DND-41 (cell line): ENCODE measurements around the gene CKAP2.
"Not testable (repeated sequence)": the region's sequence is repeated elsewhere in the genome, so short reads cannot be mapped to it uniquely, and the experiment has no call there.

ENCODE experiments used
- ATAC-seq: fragments of 200-7000 bp; cut with Tn5 transposase; 3 replicates; pipeline ENCODE4 v1.9.1; 2021; ENCODE audit warnings: low read depth; ENCODE audit not compliant: insufficient read depth
- DNase-seq: peaks from one replicate; pipeline ENCODE4 v3.0.0-alpha.2; 2020
- H2AFZ ChIP-seq: 2 replicates; pipeline ENCODE4 v1.6.0; 2012; ENCODE audit warnings: low read depth, low read length
- H3K27ac ChIP-seq: 2 replicates; pipeline ENCODE4 v1.5.1; 2012; ENCODE audit warnings: low read length, inconsistent platforms
- H3K27me3 ChIP-seq: fragments of 200-600 bp; sonication (generic); 2 replicates; pipeline ENCODE4 v1.6.0; 2012; ENCODE audit warnings: low read length, mild to moderate bottlenecking, inconsistent platforms; ENCODE audit not compliant: insufficient read depth, poor library complexity
- H3K36me3 ChIP-seq: 2 replicates; pipeline ENCODE4 v1.5.1; 2012; ENCODE audit warnings: low read length, inconsistent platforms; ENCODE audit not compliant: insufficient read depth
- H3K4me1 ChIP-seq: 2 replicates; pipeline ENCODE4 v1.5.1; 2012; ENCODE audit warnings: mild to moderate bottlenecking, low read length; ENCODE audit not compliant: insufficient read depth
- H3K4me2 ChIP-seq: 2 replicates; pipeline ENCODE4 v1.6.0; 2012; ENCODE audit warnings: mild to moderate bottlenecking, moderate library complexity, low read length, inconsistent platforms; ENCODE audit not compliant: insufficient read depth
- H3K4me3 ChIP-seq, 2 experiments: fragments of 200-600 bp in 1 of 2; shearing (Covaris generic) in 1 of 2; 2 replicates each; pipeline ENCODE4 v1.5.1; 2012 to 2016; ENCODE audit warnings: inconsistent platforms in 2 of 2, low read length in 2 of 2, mild to moderate bottlenecking in 2 of 2, low read depth in 1 of 2, moderate library complexity in 1 of 2
- H3K79me2 ChIP-seq: 2 replicates; pipeline ENCODE4 v1.6.0; 2012; ENCODE audit warnings: low read length, inconsistent platforms; ENCODE audit not compliant: insufficient read depth
- H3K9ac ChIP-seq: 2 replicates; pipeline ENCODE4 v1.6.0; 2012; ENCODE audit warnings: low read depth, mild to moderate bottlenecking, inconsistent platforms, low read length, moderate library complexity
- H3K9me3 ChIP-seq: 2 replicates; pipeline ENCODE4 v1.5.1; 2012; ENCODE audit warnings: low read length, moderate library complexity, mild to moderate bottlenecking, inconsistent platforms; ENCODE audit not compliant: insufficient read depth, severe bottlenecking
- H4K20me1 ChIP-seq: 2 replicates; pipeline ENCODE4 v1.6.0; 2012; ENCODE audit warnings: low read length; ENCODE audit not compliant: insufficient read depth
- EZH2 ChIP-seq: IDR thresholded peaks from 3 replicates; pipeline ENCODE4 v1.6.1; 2012; ENCODE audit warnings: borderline replicate concordance, low read depth, mild to moderate bottlenecking, moderate library complexity, low read length, inconsistent platforms; ENCODE audit not compliant: severe bottlenecking

The CKAP2 gene

DNA sequence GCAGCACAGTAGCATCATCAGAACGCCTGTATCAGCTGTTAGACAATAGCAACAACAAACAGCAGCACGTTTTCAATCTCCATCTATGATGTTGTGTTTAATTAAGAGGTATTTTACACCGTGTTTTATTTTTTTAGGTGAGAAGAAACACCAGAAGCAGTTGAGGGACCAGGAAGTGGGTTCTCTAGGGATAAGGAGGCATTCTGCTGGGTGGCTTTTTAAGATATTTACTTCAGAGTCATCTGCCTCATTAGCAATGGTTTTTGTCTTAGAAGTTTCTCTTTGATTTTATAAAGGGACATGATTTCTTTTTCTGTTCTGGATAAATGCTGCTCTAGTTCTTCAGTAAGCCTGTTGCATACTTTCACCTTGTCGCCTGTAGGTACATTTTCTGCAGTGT is 8.2 kb downstream of the CKAP2 start:
- Histone ChIP-seq H4K20me1 (peaks cover 37% of the 10 kb centered on the region; the same call in 1 of the 2 replicates), H3K27ac (0 out of 2 replicates have a peak overlapping the region, but pooled peaks have one; percentile 23), H3K4me3 (peak overlapping the region in 1 of 2 experiments; percentile 28; a peak in 1 of 4 replicates), H3K9me3 (no peaks in the 10 kb centered on the region), H3K79me2 (peaks cover 96% of the 10 kb centered on the region), H3K9ac (no peak overlapping the region), H3K36me3 (peaks cover 97% of the 10 kb centered on the region), H3K4me1 (peaks cover 50% of the 10 kb centered on the region), H2AFZ (no peak overlapping the region), H3K27me3 (no peaks in the 10 kb centered on the region), H3K4me2 (peak overlapping the region; percentile 50; the same call in 1 of the 2 replicates)
- DNase-seq: no peak
- ATAC-seq: peak; percentile 55; the same call in 2 of the 3 replicates
- TF ChIP-seq EZH2: no peak

DNA sequence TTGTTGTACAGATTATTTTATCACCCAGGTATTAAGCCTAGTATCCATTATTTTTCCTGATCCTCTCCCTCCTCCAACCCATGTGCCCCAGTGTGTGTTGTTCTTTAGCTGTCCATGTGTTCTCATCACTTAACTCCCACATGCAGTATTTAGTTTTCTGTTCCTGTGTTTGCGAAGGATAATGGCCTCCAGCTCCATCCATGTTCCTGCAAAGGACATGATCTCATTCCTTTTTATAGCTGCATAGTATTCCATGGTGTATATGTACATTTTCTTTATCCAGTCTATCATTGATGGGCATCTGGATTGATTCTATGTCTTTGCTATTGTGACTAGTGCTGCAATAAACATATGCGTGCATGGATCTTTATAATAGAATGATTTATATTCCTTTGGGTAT is 13.2 kb downstream of the CKAP2 start:
- H4K20me1 ChIP-seq: peaks cover 10% of the 10 kb centered on the region; the same call in 1 of the 2 replicates
- not testable (repeated sequence) for ATAC-seq

DNA sequence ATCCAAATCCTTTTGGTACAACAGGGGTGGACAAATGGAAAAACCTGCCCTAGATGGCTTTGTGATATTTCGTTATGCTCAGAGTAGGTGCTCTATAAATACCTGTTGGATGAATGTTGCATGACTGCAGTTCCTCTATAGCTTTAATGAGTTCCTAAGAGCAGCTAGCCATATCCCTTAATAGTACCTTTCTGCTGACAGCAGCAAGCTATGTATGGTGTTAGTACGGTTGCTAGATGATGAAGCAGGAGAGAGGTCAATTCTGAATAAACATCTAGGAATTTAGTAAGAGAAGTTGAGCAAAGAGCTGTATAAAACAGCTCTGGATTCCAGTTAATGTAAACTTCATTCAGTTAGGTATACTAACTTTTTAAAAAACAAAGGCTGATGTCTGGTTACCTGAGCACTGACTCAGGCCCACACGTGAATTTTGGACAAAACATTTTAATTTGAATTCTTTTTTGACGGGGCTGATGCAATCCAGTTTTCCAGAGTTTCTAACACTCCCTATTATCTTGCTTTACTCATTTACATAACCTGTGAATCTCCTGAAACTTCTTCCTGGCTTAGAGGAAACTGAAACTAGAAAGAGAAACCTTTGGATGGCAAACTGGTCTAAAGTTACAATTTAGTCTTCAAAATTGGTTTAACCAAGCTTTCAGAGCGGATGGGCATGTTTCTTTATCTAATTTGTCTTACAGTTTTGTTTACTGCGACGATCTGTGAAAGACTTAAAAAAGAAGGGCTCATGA is 25.6 kb downstream of the CKAP2 start:
- H3K9ac ChIP-seq, H3K4me3 ChIP-seq, H3K4me1 ChIP-seq: not testable (repeated sequence)

More for the DNA sequence above, 13.2 kb downstream of the CKAP2 start:
- H3K79me2 ChIP-seq: peaks cover 60% of the 10 kb centered on the region
- not testable (repeated sequence) for H3K9ac ChIP-seq, H3K4me2 ChIP-seq, H3K9me3 ChIP-seq, H3K4me3 ChIP-seq, H3K27ac ChIP-seq, DNase-seq, H2AFZ ChIP-seq, H3K4me1 ChIP-seq, H3K27me3 ChIP-seq
- H3K36me3 ChIP-seq: peaks cover 84% of the 10 kb centered on the region

DNA sequence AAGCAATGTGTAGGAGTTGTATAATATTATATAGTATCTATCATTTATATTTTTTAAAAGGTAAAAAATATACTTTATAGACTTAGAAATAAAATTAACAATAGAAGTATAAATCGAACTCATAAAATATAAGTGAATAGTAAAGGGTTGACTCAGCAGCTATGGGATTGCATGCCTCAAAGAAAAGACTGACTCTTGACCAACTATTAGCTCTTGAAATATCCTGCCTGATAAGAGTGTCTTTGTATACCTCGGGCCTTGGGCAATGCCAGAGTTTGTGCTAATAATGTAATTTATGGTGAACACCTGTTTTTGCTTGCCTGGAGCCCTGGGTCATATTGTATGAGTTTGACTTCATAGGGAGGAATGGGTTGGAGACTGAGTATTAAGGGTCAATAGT is 31.8 kb downstream of the CKAP2 start:
- H2AFZ ChIP-seq: not testable (repeated sequence)

More for the DNA sequence above, 25.6 kb downstream of the CKAP2 start:
- peaks cover 16% of the 10 kb centered on the region; the same call in 1 of the 2 replicates for H3K36me3 ChIP-seq
- not testable (repeated sequence) for DNase-seq, H4K20me1 ChIP-seq, H3K27me3 ChIP-seq, H3K27ac ChIP-seq, H3K9me3 ChIP-seq, H3K4me2 ChIP-seq, H2AFZ ChIP-seq, H3K79me2 ChIP-seq, ATAC-seq

DNA sequence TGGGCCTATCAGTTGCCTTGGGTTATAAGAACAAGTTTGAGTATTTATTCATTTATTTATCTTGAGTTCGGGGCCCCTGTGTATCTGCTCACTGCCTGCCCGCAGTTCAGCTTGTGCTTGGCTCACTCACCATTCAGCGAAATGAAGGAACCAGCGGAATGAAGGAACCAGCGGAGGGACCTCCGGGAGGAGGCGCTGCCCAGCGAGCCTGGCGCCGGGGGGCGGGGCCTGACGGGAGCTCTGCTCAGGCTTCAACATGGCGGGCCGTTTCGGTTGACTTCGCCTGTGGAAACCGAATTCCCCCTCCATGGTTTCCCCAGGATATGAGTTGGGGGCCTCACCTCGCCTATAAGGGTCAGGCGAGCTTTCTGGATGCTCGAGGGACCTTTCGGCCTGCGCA is 33.5 kb downstream of the CKAP2 start:
- H3K27me3 ChIP-seq, H3K4me2 ChIP-seq, H2AFZ ChIP-seq, H3K9me3 ChIP-seq, H3K4me1 ChIP-seq, H3K36me3 ChIP-seq, ATAC-seq, H4K20me1 ChIP-seq, H3K27ac ChIP-seq, H3K79me2 ChIP-seq, DNase-seq, H3K9ac ChIP-seq, H3K4me3 ChIP-seq: not testable (repeated sequence)

More for the DNA sequence above, 31.8 kb downstream of the CKAP2 start:
- not testable (repeated sequence) for H3K36me3 ChIP-seq, H3K4me3 ChIP-seq, H3K27ac ChIP-seq, H3K4me1 ChIP-seq, ATAC-seq, H3K79me2 ChIP-seq, H3K9ac ChIP-seq, H4K20me1 ChIP-seq, H3K27me3 ChIP-seq, DNase-seq, H3K9me3 ChIP-seq, H3K4me2 ChIP-seq

DNA sequence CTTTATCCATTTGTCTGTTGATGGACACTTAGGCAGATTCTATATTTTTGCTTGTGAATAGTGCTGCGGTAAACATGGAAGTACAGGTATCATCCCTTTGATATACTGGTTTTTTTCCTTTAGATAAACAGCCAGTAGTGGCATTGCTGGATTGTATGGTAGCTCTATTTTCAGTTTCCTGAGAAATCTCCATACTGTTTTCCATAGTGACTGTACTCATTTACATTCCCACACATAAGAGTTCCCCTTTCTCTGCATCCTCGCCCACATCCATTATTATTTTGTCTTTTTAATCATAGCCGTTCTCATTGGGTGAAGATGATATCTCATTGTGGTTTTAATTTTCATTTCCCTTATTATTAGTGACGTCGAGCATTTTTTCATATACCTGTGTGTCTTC is 35.7 kb downstream of the CKAP2 start:
- H3K4me1 ChIP-seq, H3K27me3 ChIP-seq, ATAC-seq, H3K9ac ChIP-seq, H2AFZ ChIP-seq, H3K9me3 ChIP-seq, H3K79me2 ChIP-seq, H3K4me2 ChIP-seq, H4K20me1 ChIP-seq, H3K36me3 ChIP-seq, H3K27ac ChIP-seq, DNase-seq, H3K4me3 ChIP-seq: not testable (repeated sequence)

DNA sequence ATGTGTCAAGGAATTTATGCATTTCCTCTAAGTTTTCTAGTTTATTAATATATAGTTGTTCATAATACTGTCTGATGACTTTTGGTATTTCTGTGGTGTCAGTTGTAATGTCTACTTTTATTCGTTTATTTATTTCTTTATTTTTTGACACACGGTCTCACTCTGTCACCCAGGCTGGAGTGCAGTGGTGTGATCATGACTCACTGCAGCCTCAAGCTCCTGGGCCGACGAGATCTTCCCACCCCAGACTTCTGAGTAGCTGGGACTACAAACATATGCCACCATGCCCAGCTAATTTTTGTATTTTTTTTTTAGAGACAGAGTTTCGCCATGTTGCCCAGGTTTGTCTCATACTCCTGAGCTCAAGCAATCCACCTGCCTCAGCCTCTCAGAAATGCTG is 39.0 kb downstream of the CKAP2 start:
- H3K27ac ChIP-seq, H3K4me1 ChIP-seq, H3K9ac ChIP-seq, H3K4me3 ChIP-seq, ATAC-seq, H3K27me3 ChIP-seq, H3K36me3 ChIP-seq, H3K4me2 ChIP-seq, H2AFZ ChIP-seq, H3K79me2 ChIP-seq, H3K9me3 ChIP-seq, DNase-seq, H4K20me1 ChIP-seq: not testable (repeated sequence)

- DNase-seq, H3K4me3 ChIP-seq, H3K79me2 ChIP-seq, H3K27me3 ChIP-seq, H3K36me3 ChIP-seq, H4K20me1 ChIP-seq, H3K4me2 ChIP-seq, H3K9ac ChIP-seq, H2AFZ ChIP-seq, H3K9me3 ChIP-seq, H3K27ac ChIP-seq, H3K4me1 ChIP-seq: not testable (repeated sequence)
- peak; percentile 66; the same call in 2 of the 3 replicates for ATAC-seq
Observed at GRCh38 chr13:52497979-52498378, 42.7 kb downstream of the CKAP2 start.
